H9 (cell line): ENCODE data around the gene MFSD1. TPM values are rescaled to one million over a fixed set of nuclear protein-coding genes. Genes with fewer than 3 reads are reported as not detected.

ENCODE experiments used
- DNase-seq: peaks from one replicate; pipeline ENCODE4 v3.0.0-alpha.2; 2017
- H2AFZ ChIP-seq: one replicate; pipeline ENCODE4 v1.6.1; 2013; ENCODE audit warnings: mild to moderate bottlenecking, low read length, control low read depth, moderate library complexity
- H2AK5ac ChIP-seq: 2 replicates; pipeline ENCODE4 v1.6.1; 2013; ENCODE audit warnings: low read length, control low read depth, mixed read lengths; ENCODE audit not compliant: insufficient read length
- H2BK120ac ChIP-seq: one replicate; pipeline ENCODE4 v1.6.1; 2013; ENCODE audit warnings: low read depth, mild to moderate bottlenecking, low read length, control low read depth, inconsistent platforms; ENCODE audit not compliant: poor library complexity, severe bottlenecking
- H2BK12ac ChIP-seq: 2 replicates; pipeline ENCODE4 v1.6.1; 2013; ENCODE audit warnings: low read length, control low read depth, mixed read lengths, low read depth; ENCODE audit not compliant: insufficient read length
- H2BK15ac ChIP-seq: 2 replicates; pipeline ENCODE4 v1.6.1; 2013; ENCODE audit warnings: low read depth, low read length, control low read depth
- H2BK20ac ChIP-seq: one replicate; pipeline ENCODE4 v1.6.1; 2013; ENCODE audit warnings: low read depth, mild to moderate bottlenecking, low read length, control low read depth, inconsistent platforms; ENCODE audit not compliant: poor library complexity, severe bottlenecking
- H2BK5ac ChIP-seq: 2 replicates; pipeline ENCODE4 v1.6.1; 2013; ENCODE audit warnings: low read length, control low read depth, mixed read lengths; ENCODE audit not compliant: insufficient read length
- H3K14ac ChIP-seq: 2 replicates; pipeline ENCODE4 v1.6.1; 2013; ENCODE audit warnings: low read length, control low read depth; ENCODE audit not compliant: insufficient read depth
- H3K18ac ChIP-seq: 2 replicates; pipeline ENCODE4 v1.6.1; 2013; ENCODE audit warnings: low read depth, mild to moderate bottlenecking, mixed read lengths, low read length, control low read depth; ENCODE audit not compliant: insufficient read length
- H3K23ac ChIP-seq: 2 replicates; pipeline ENCODE4 v1.6.1; 2013; ENCODE audit warnings: low read length, control low read depth, mixed read lengths, low read depth; ENCODE audit not compliant: insufficient read length
- H3K23me2 ChIP-seq: 2 replicates; pipeline ENCODE4 v1.6.1; 2013; ENCODE audit warnings: low read depth, mild to moderate bottlenecking, mixed read lengths, low read length, control low read depth; ENCODE audit not compliant: insufficient read length, poor library complexity, severe bottlenecking
- H3K27ac ChIP-seq: 2 replicates; pipeline ENCODE4 v1.5.1; 2013; ENCODE audit warnings: low read length, control low read depth, mixed read lengths, low read depth; ENCODE audit not compliant: insufficient read length
- H3K27me3 ChIP-seq: 2 replicates; pipeline ENCODE4 v1.6.1; 2013; ENCODE audit warnings: low read length, control low read depth, inconsistent platforms; ENCODE audit not compliant: insufficient read depth
- H3K4ac ChIP-seq: 2 replicates; pipeline ENCODE4 v1.6.1; 2013; ENCODE audit warnings: low read depth, mild to moderate bottlenecking, control low read depth, inconsistent platforms, low read length, moderate library complexity
- H3K4me1 ChIP-seq: 2 replicates; pipeline ENCODE4 v1.6.1; 2013; ENCODE audit warnings: low read length, control low read depth, inconsistent platforms; ENCODE audit not compliant: insufficient read depth
- H3K4me2 ChIP-seq: 2 replicates; pipeline ENCODE4 v1.6.1; 2013; ENCODE audit warnings: low read length, control low read depth, mixed read lengths; ENCODE audit not compliant: insufficient read length, insufficient read depth
- H3K56ac ChIP-seq: 2 replicates; pipeline ENCODE4 v1.6.1; 2013; ENCODE audit warnings: low read depth, mild to moderate bottlenecking, mixed read lengths, low read length, control low read depth; ENCODE audit not compliant: insufficient read length
- H3K79me1 ChIP-seq: 2 replicates; pipeline ENCODE4 v1.6.1; 2013; ENCODE audit warnings: low read depth, mild to moderate bottlenecking, moderate library complexity, low read length, control low read depth, inconsistent platforms; ENCODE audit not compliant: insufficient read depth, poor library complexity, severe bottlenecking
- H3K79me2 ChIP-seq: 2 replicates; pipeline ENCODE4 v1.6.1; 2013; ENCODE audit warnings: low read length, control low read depth, inconsistent platforms; ENCODE audit not compliant: insufficient read depth
- H3K9ac ChIP-seq: 2 replicates; pipeline ENCODE4 v1.6.1; 2013; ENCODE audit warnings: low read length, control low read depth, mixed read lengths; ENCODE audit not compliant: insufficient read length; ENCODE audit errors: extremely low read depth
- H3K9me3 ChIP-seq: one replicate; pipeline ENCODE4 v1.6.1; 2013; ENCODE audit warnings: low read depth, low read length, inconsistent platforms; ENCODE audit not compliant: control insufficient read depth
- H3T11ph ChIP-seq: one replicate; pipeline ENCODE4 v1.6.1; 2013; ENCODE audit warnings: mild to moderate bottlenecking, low read length, control low read depth, inconsistent platforms
- H4K20me1 ChIP-seq: one replicate; pipeline ENCODE4 v1.6.1; 2013; ENCODE audit not compliant: control insufficient read depth, insufficient read length, insufficient read depth
- H4K5ac ChIP-seq: 2 replicates; pipeline ENCODE4 v1.6.1; 2013; ENCODE audit warnings: low read depth, mild to moderate bottlenecking, mixed read lengths, low read length, control low read depth; ENCODE audit not compliant: insufficient read length
- H4K8ac ChIP-seq: replicated peaks from 2 replicates; pipeline ENCODE4 v1.6.1; 2013; ENCODE audit warnings: low read length, control low read depth, mixed read lengths, low read depth; ENCODE audit not compliant: insufficient read length
- H4K91ac ChIP-seq: 2 replicates; pipeline ENCODE4 v1.6.1; 2013; ENCODE audit warnings: low read depth, mild to moderate bottlenecking, moderate library complexity, mixed read lengths, low read length, control low read depth; ENCODE audit not compliant: insufficient read length
- H3K27ac Mint-ChIP-seq, 3 experiments: 2 replicates in 2 of 3; 3 replicates in 1 of 3; pipeline ENCODE4 v1.8.0; 2020 to 2021; ENCODE audit warnings: mixed read lengths in 3 of 3, mild to moderate bottlenecking in 1 of 3, moderate library complexity in 1 of 3
- H3K27me3 Mint-ChIP-seq: 2 replicates; pipeline ENCODE4 v1.8.0; 2021; ENCODE audit warnings: low read depth, mild to moderate bottlenecking, moderate library complexity, mixed read lengths
- H3K36me3 Mint-ChIP-seq, 3 experiments: 2 replicates in 2 of 3; 3 replicates in 1 of 3; pipeline ENCODE4 v1.8.0; 2020 to 2021; ENCODE audit warnings: low read depth in 3 of 3, mixed read lengths in 3 of 3; ENCODE audit not compliant: insufficient read depth in 1 of 3
- H3K4me1 Mint-ChIP-seq, 2 experiments: 2 replicates each; pipeline ENCODE4 v1.8.0; 2020; ENCODE audit warnings: mixed read lengths in 2 of 2
- H3K4me3 Mint-ChIP-seq, 2 experiments: 2 replicates in 1 of 2; 3 replicates in 1 of 2; pipeline ENCODE4 v1.8.0; 2020 to 2021; ENCODE audit warnings: mild to moderate bottlenecking in 2 of 2, mixed read lengths in 2 of 2, moderate library complexity in 1 of 2
- H3K9me3 Mint-ChIP-seq, 2 experiments: 2 replicates in 1 of 2; 3 replicates in 1 of 2; pipeline ENCODE4 v1.8.0; 2020; ENCODE audit warnings: mild to moderate bottlenecking in 2 of 2, mixed read lengths in 2 of 2, moderate library complexity in 1 of 2
- CTCF ChIP-seq: fragments of 200-600 bp; sonication (generic); conservative IDR thresholded peaks from 3 replicates; pipeline ENCODE4 v1.8.0; 2021; ENCODE audit warnings: antibody characterized with exemption, mild to moderate bottlenecking
- WGBS: extraction: QIAGEN DNeasy Blood & Tissue Kit; methylation state at CpG from one replicate; pipeline ENCODE4 v1.1.7; 2013; ENCODE audit warnings: missing lambda C conversion rate, low lambda C conversion rate, mixed read lengths; ENCODE audit not compliant: insufficient read length; ENCODE audit errors: extremely low coverage; 5-methylcytosine and 5-hydroxymethylcytosine counted together
- total RNA-seq: library from RNA; stranded (reverse); gene quantifications from 2 replicates; pipeline ENCODE4 v1.2.1, GENCODE V29; 2021

The MFSD1 gene
- total RNA-seq, 1 experiment from 2014 or later, result 9.5 TPM

GRCh38 chr3:158794936-158795518, 6.8 kb upstream of the MFSD1 start:
- H3K9me3 Mint-ChIP-seq, result no peaks in the 10 kb centered on the region; a peak in 1 of 5 replicates
- Histone ChIP-seq H3K79me1 (no peaks in the 10 kb centered on the region), H3K27me3 (no peaks in the 10 kb centered on the region), H3K79me2 (no peaks in the 10 kb centered on the region), H3K9me3 (no peaks in the 10 kb centered on the region), H2BK20ac (no peak overlapping the region), H4K20me1 (no peaks in the 10 kb centered on the region), H2AFZ (no peak overlapping the region), H3K9ac (no peak overlapping the region), H2AK5ac (no peak overlapping the region), H3K14ac (no peak overlapping the region), H3K18ac (no peak overlapping the region), H3K56ac (no peak overlapping the region), H3K23me2 (no peaks in the 10 kb centered on the region), H3K4me2 (no peak overlapping the region), H4K8ac (no peak overlapping the region), H3K27ac (no peak overlapping the region), H3K4ac (no peak overlapping the region), H2BK5ac (no peak overlapping the region), H4K5ac (no peak overlapping the region), H2BK12ac (no peak overlapping the region), H3T11ph (no peak overlapping the region), H3K23ac (no peak overlapping the region), H2BK15ac (no peak overlapping the region), H2BK120ac (no peak overlapping the region), H3K4me1 (no peaks in the 10 kb centered on the region), H4K91ac (no peak overlapping the region)
- no peaks in the 10 kb centered on the region for H3K36me3 Mint-ChIP-seq
- no CpG with 5 or more reads among the region's 5 CpGs for WGBS
- H3K4me3 Mint-ChIP-seq, result no peak overlapping the region; a peak in 1 of 5 replicates
- peaks cover 4 to 5% of the 10 kb centered on the region in 2 experiments; a peak in 3 of 4 replicates for H3K4me1 Mint-ChIP-seq
- no peak for DNase-seq
- no peak overlapping the region for H3K27ac Mint-ChIP-seq
- peak; percentile 76 for TF ChIP-seq CTCF
- H3K27me3 Mint-ChIP-seq, result peaks cover 27% of the 10 kb centered on the region
